ENCODE results near the gene KLHL10. TPM values are rescaled to one million over a fixed set of nuclear protein-coding genes. Genes with fewer than 3 reads are reported as not detected.
A peak's percentile ranks its signal among the peaks of the same experiment; 100 is the strongest.

The KLHL10 gene
- under 1 TPM in 1 of 3 donors, not detected in 2; 0.15 TPM for polyA plus RNA-seq

GRCh38 chr17:41837761-41838538, at the start of gene KLHL10:
KLHL10 (plus strand) TSS chr17:41837825; CDS start chr17:41837933, 108 bp downstream.
- no peak within 1 kb of the TSS for H3K27ac Mint-ChIP-seq

GRCh38 chr17:41792845-41793783, 44.5 kb upstream of the KLHL10 start:
- Mint-ChIP-seq H3K4me1 (peaks cover 0 to 4% of the 10 kb centered on the region in 2 donors), H3K4me3 (no peak overlapping the region), H3K27me3 (ENCODE audit: low read depth in 3 of 3) (peaks cover 0 to 4% (median 0%) of the 10 kb centered on the region in 3 donors), H3K9me3 (no peaks in the 10 kb centered on the region), H3K36me3 (no peaks in the 10 kb centered on the region), H3K27ac (no peak overlapping the region)
- DNase-seq: no peak

More at GRCh38 chr17:41837761-41838538, at the start of gene KLHL10:
- peak within 1 kb of the TSS; percentile 9 to 81 (median 76) for H3K4me3 Mint-ChIP-seq
- H3K36me3 Mint-ChIP-seq: no peaks in the 10 kb centered on the region
- peaks cover 12 to 19% of the 10 kb centered on the region in 2 donors for H3K4me1 Mint-ChIP-seq
- no peak for DNase-seq
- H3K9me3 Mint-ChIP-seq: no peaks in the 10 kb centered on the region
- H3K27me3 Mint-ChIP-seq (ENCODE audit: low read depth in 3 of 3): peaks cover 2 to 4% (median 3%) of the 10 kb centered on the region in 3 donors

- Mint-ChIP-seq H3K36me3 (no peaks in the 10 kb centered on the region), H3K27me3 (ENCODE audit: low read depth in 3 of 3) (peaks cover 0 to 3% (median 0%) of the 10 kb centered on the region in 3 donors), H3K9me3 (no peaks in the 10 kb centered on the region), H3K4me1 (no peaks in the 10 kb centered on the region), H3K27ac (no peak overlapping the region), H3K4me3 (no peak overlapping the region)
- DNase-seq: no peak
Measured at GRCh38 chr17:41793784-41794539, 43.7 kb upstream of the KLHL10 start.

- no peak for DNase-seq
- Mint-ChIP-seq H3K27me3 (ENCODE audit: low read depth in 3 of 3) (peaks cover 0 to under 1% (median 0%) of the 10 kb centered on the region in 3 donors), H3K27ac (no peak overlapping the region), H3K4me3 (no peak overlapping the region), H3K36me3 (no peaks in the 10 kb centered on the region), H3K9me3 (no peaks in the 10 kb centered on the region), H3K4me1 (no peaks in the 10 kb centered on the region)
Measured at GRCh38 chr17:41794540-41794975, 43.1 kb upstream of the KLHL10 start.

GRCh38 chr17:41796121-41796895, 41.3 kb upstream of the KLHL10 start:
- no peaks in the 10 kb centered on the region for H3K9me3 Mint-ChIP-seq
- no peak for DNase-seq
- H3K4me3 Mint-ChIP-seq: no peak overlapping the region
- peaks cover 0 to 2% (median 0%) of the 10 kb centered on the region in 3 donors for H3K27me3 Mint-ChIP-seq (ENCODE audit: low read depth in 3 of 3)
- no peaks in the 10 kb centered on the region for H3K36me3 Mint-ChIP-seq
- peaks cover 0 to under 1% of the 10 kb centered on the region in 2 donors for H3K4me1 Mint-ChIP-seq
- no peak overlapping the region for H3K27ac Mint-ChIP-seq

- Mint-ChIP-seq H3K4me3 (no peak overlapping the region), H3K27ac (no peak overlapping the region), H3K36me3 (peaks cover 0 to 4% (median 0%) of the 10 kb centered on the region in 3 donors), H3K27me3 (ENCODE audit: low read depth in 3 of 3) (peaks cover 0 to 2% (median 2%) of the 10 kb centered on the region in 3 donors), H3K9me3 (no peaks in the 10 kb centered on the region), H3K4me1 (peaks cover 3 to 6% of the 10 kb centered on the region in 2 donors)
- DNase-seq: no peak
Measured at GRCh38 chr17:41797377-41797776, 40.2 kb upstream of the KLHL10 start.

GRCh38 chr17:41799366-41799765, 38.3 kb upstream of the KLHL10 start:
- Mint-ChIP-seq H3K36me3 (peaks cover 0 to 4% (median 0%) of the 10 kb centered on the region in 3 donors), H3K4me1 (peaks cover 3 to 6% of the 10 kb centered on the region in 2 donors), H3K4me3 (no peak overlapping the region), H3K27me3 (ENCODE audit: low read depth in 3 of 3) (peaks cover 0 to 4% (median 2%) of the 10 kb centered on the region in 3 donors), H3K9me3 (no peaks in the 10 kb centered on the region), H3K27ac (no peak overlapping the region)
- no peak for DNase-seq

- H3K36me3 Mint-ChIP-seq: peaks cover 0 to 4% (median 0%) of the 10 kb centered on the region in 3 donors
- peaks cover 0 to 4% (median 2%) of the 10 kb centered on the region in 3 donors for H3K27me3 Mint-ChIP-seq (ENCODE audit: low read depth in 3 of 3)
- no peak for DNase-seq
- H3K4me1 Mint-ChIP-seq: peaks cover 3 to 6% of the 10 kb centered on the region in 2 donors
- H3K27ac Mint-ChIP-seq: no peak overlapping the region
- no peak overlapping the region for H3K4me3 Mint-ChIP-seq
- no peaks in the 10 kb centered on the region for H3K9me3 Mint-ChIP-seq
Measured at GRCh38 chr17:41800601-41801373, 36.8 kb upstream of the KLHL10 start.

- Mint-ChIP-seq H3K27ac (no peak overlapping the region), H3K36me3 (peaks cover 0 to 4% (median 3%) of the 10 kb centered on the region in 3 donors), H3K27me3 (ENCODE audit: low read depth in 3 of 3) (peaks cover 0 to 4% (median 2%) of the 10 kb centered on the region in 3 donors), H3K4me3 (no peak overlapping the region), H3K4me1 (peaks cover 3 to 6% of the 10 kb centered on the region in 2 donors), H3K9me3 (no peaks in the 10 kb centered on the region)
- DNase-seq: peak; percentile 54 to 63 (median 57)
Measured at GRCh38 chr17:41801374-41802271, 36.0 kb upstream of the KLHL10 start.

GRCh38 chr17:41803049-41804020, 34.3 kb upstream of the KLHL10 start:
- peaks cover 2 to 4% (median 2%) of the 10 kb centered on the region in 3 donors for H3K27me3 Mint-ChIP-seq (ENCODE audit: low read depth in 3 of 3)
- peaks cover 3 to 6% of the 10 kb centered on the region in 2 donors for H3K4me1 Mint-ChIP-seq
- DNase-seq: no peak
- no peak overlapping the region for H3K4me3 Mint-ChIP-seq
- H3K27ac Mint-ChIP-seq: no peak overlapping the region
- no peaks in the 10 kb centered on the region for H3K9me3 Mint-ChIP-seq
- peaks cover 0 to 4% (median 3%) of the 10 kb centered on the region in 3 donors for H3K36me3 Mint-ChIP-seq
